Vagina (tissue), 2 donors: Measurements from ENCODE around the gene GOLGA8J.

Experiments used
- CTCF ChIP-seq, 3 experiments: fragments of 450-650 bp in 2 of 3; fragments of 200-600 bp in 1 of 3; sonication (generic) in 1 of 3; IDR thresholded peaks; one replicate each; pipeline ENCODE4 v1.5.1; 2017 to 2019; ENCODE audit warnings: antibody characterized with exemption in 3 of 3, mild to moderate bottlenecking in 2 of 3, moderate library complexity in 2 of 3
- POLR2AphosphoS5 ChIP-seq, 2 donors: sonication (generic); formaldehyde crosslinking; IDR thresholded peaks; one replicate each; pipeline ENCODE4 v1.9.0; 2017; ENCODE audit warnings: antibody characterized with exemption in 2 of 2, mild to moderate bottlenecking in 2 of 2, low read depth in 1 of 2; ENCODE audit not compliant: insufficient read depth in 1 of 2

GRCh38 chr15:30065025-30065801 lies 17.5 kb upstream of the GOLGA8J start:
- TF ChIP-seq CTCF (IDR thresholded peaks at IDR 0.05) (no peak), POLR2AphosphoS5 (IDR thresholded peaks at IDR 0.05; ENCODE audit: insufficient read depth in 1 of 2, low read depth in 1 of 2) (peak in 1 of 2 donors; percentile 22)
